NCI-H187 (cell line): Measurements from ENCODE around the gene CST2.
"Not testable (repeated sequence)": the region's sequence is repeated elsewhere in the genome, so short reads cannot be mapped to it uniquely, and the experiment has no call there.

Source experiments
- DNase-seq, 2 experiments: peaks; one replicate each; lab custom pipeline; 2025; lab: John Stamatoyannopoulos, UW

CST2 gene, protein sequence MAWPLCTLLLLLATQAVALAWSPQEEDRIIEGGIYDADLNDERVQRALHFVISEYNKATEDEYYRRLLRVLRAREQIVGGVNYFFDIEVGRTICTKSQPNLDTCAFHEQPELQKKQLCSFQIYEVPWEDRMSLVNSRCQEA

DNA sequence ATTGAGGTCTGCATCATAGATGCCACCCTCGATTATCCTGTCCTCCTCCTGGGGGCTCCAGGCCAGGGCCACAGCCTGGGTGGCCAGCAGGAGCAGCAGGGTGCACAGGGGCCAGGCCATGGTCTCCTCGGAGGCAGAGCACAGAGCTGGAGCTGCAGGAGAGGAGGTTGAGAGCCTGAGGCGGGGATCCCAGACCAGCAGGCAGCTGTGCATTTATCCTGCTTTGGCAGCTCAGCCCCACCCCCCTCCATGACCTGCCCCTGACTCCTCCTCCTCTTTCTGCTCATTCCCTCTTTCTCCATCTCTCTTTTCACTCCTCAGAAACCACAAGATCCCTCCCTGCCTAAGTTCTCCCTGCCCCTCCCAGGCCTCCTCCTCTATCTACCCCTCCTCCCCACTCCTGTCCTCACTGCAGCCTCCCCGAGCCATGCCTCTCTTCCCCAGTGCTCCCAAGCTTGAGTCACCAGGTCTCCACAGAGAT lies at the start of gene CST2:
TSS of gene CST2 (minus strand) at position 189 of the 481 bp plus-strand sequence. CDS start at position 120, 69 bp downstream.
- no peak for DNase-seq

DNA sequence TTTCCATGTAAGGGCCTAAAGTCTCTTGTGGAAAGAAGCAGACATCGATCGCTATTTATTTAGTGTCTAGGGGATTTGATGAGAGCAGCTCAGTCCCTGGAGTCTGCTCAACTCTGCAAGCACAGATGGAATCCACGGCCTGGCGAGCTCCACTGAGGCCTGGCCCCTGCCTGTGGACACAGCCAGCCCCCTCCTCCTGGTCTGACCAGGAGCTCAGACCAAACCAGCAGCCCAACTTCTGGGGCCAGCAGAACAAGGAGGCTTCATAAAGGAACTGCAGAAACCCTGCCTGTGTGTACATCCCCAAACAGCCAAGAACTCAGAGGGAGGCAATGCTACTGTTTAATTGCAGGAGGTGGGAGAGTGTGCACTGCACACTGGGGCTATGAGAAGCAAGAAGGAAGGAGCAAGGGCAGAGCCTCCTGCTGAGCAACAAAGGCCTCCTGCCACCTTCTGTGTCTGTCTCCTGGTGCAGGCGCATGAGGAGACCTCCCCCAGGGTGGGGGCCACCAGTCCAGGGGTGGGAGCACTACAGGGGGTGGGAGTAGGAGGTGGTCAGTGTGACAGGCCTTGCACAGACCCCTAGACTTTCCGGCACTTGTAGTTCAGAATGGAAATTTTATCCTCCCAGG lies 49.2 kb upstream of the CST2 start:
- DNase-seq: no peak

DNA sequence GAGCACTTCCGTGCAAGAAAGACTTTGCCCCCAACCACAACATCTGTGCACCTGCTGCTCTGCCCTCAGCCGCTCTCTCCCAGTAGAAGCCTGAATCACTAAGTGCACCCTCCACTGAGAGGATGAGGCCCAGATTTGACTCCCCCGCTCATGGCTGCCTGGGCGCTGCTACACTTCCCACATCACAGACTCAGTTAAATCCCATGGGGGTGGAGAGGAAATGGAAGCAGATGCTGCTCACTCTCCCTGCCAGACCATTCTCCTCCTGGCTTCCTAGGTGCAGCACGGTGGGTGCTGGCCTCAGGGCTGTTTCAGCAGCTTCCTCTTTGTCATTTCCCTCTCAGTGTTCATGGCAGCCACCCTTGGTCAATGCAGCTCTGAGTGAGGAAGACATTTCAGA lies 48.2 kb upstream of the CST2 start:
- DNase-seq: no peak

- no peak for DNase-seq
These were observed 47.0 kb upstream of the CST2 start for GRCh38 chr20:23873370-23874015.

GRCh38 chr20:23872065-23872464 lies 45.5 kb upstream of the CST2 start:
- no peak for DNase-seq

GRCh38 chr20:23870461-23870860 lies 43.9 kb upstream of the CST2 start:
- DNase-seq: no peak

DNA sequence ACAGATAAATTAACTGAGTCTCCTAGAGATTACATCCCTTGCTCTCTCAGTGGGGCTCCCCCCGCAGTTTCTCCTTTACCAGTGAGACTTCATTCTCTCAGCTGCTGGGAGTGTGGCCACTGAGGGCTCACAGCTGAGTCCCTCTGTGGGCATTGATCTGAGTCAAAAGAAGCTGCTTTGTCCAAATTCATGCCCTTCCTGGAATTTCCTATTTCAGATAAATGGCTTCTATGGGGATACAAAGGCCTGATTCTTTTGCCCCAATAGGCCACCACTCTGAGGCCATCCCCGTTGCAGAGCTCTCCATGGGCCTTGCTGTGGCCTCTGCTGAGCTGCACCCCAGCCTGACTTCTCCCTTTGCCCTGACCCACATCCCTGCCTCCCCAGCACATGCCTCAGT lies 43.0 kb upstream of the CST2 start:
- DNase-seq: no peak

- no peak for DNase-seq
These were observed 41.8 kb upstream of the CST2 start for GRCh38 chr20:23868321-23868720.

- no peak for DNase-seq
These were observed 40.7 kb upstream of the CST2 start for GRCh38 chr20:23867152-23867776.

DNA sequence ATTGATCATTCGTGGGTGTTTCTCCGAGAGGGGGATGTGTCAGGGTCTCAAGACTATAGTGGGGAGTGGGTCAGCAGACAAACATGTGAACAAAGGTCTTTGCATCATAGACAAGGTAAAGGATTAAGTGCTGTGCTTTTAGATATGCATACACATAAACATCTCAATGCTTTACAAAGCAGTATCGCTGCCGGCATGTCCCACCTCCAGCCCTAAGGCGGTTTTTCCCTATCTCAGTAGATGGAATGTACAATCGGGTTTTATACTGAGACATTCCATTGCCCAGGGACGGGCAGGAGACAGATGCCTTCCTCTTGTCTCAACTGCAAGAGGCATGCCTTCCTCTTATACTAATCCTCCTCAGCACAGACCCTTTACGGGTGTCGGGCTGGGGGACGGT lies 34.2 kb upstream of the CST2 start:
- not testable (repeated sequence) for DNase-seq

GRCh38 chr20:23857962-23858595 lies 31.6 kb upstream of the CST2 start:
- no peak for DNase-seq

GRCh38 chr20:23856736-23857135 lies 30.2 kb upstream of the CST2 start:
- DNase-seq: no peak

DNA sequence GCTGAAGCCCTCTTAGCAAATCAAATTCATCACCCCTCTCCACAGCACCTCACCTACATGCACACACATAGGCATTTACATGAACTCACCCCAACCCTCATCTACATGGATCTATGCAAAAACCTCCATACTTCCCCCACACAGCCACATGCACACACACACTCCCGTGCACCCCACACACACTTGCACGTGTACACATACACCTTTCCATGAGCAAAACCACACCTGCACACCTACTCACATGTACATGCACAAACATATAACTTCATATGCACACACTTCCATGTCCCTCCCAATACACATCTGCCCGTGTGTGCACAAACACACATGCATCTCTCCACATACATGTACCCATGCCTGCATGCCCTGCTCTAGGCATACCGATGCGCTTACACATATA lies 29.7 kb upstream of the CST2 start:
- DNase-seq: no peak

DNA sequence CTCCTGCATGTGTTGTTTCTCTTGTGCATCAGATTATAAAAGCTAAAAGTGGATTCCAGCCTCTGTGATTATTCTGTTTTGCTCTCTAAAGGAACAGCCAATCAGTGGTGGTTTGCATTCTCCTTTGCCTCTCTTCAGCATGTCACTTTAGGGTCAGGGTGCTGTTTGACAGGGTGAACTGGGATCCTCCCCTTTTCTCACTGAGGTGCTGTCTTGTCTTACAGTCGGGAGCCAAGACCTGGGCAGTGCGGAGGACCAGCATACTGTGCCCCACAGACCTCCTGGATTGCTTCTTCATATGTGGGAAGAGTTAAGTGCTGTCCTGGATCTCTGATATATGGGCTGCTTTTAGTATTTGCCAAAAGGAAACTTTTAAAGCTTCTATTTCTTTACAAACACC lies 15.2 kb upstream of the CST2 start:
- DNase-seq: no peak

DNA sequence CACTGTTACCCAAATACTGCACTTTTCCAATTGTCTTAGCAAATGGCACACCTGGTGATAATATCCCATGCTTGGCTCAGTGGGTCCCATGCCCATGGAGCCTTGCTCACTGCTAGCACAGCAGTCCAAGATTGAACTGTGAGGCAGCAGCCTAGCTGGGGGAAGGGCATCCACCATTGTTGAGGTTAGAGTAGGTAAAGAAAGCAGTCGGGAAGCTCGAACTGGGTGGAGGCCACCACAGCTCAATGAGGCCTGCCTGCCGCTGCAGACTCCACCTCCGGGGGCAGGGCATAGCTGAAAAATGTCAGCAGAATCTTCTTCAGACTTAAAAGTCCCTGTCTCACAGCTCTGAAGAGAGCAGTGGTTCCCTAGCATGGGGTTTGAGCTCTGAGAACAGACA lies 9.2 kb upstream of the CST2 start:
- no peak for DNase-seq

DNA sequence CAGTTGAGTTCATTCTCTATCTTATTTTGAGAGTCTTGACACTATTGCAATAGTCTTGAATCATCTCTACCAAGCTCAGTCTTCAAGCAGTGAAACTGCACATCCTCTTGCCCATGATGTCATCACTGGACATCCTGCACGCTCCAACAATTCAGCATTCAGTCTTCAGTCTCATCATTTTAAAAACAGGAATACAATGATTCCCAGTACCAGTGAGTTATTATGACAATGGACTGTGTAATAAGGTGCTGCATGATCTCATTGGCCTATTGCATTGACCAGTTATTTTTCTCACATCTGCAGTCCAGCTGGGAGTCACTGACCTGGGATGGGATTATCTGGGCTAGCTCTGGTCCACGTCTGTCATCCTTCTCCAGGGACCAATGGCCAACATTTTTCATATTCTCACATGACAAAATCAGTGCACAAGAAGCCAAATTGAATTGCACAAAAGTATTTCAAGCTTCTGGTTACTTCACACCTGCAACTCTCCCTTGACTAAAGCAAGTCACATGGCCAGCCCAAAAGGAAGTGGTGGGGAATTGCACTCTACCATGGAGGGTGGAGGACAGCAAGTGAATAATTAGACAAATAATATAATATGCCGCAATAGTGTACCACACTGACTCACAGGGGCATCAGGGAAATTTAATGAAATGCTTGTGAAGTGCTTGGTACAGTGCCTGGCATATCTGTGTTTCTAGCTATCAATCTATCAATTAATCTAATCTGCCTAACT lies 6.4 kb upstream of the CST2 start:
- DNase-seq: no peak

- DNase-seq: not testable (repeated sequence)
These were observed 5.4 kb upstream of the CST2 start for GRCh38 chr20:23831961-23832360.

DNA sequence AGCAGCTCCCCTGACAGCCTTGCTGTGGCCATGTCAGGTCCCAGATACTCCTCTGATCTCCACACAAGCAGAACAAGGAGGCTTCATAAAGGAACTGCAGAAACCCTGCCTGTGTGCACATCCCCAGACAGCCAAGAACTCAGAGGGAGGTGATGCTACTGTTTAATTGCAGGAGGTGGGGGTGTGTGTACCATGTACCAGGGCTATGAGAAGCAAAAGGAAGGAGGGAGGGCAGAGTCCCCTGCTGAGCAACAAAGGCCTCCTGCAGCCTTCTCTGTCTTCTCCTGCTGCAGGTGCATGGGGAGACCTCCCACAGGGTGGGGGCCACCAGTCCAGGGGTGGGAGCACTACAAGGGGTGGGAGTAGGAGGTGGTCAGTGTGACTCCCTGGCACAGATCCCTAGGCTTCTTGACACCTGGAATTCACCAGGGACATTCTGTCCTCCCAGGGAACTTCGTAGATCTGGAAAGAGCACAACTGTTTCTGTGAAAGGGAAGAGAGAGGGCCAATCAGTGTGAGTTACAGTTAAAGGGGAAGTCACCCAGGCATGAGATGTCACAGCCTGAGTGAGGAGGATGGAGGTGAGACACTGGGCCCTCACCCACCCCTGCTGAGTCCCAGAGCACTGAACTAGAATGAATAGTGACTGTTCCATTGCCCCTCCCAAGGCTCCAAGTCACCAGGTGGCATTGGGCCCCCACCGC lies 2.8 kb downstream of the CST2 start:
- DNase-seq: no peak

- no peak for DNase-seq
These were observed 3.4 kb downstream of the CST2 start for GRCh38 chr20:23823111-23823510.

DNA sequence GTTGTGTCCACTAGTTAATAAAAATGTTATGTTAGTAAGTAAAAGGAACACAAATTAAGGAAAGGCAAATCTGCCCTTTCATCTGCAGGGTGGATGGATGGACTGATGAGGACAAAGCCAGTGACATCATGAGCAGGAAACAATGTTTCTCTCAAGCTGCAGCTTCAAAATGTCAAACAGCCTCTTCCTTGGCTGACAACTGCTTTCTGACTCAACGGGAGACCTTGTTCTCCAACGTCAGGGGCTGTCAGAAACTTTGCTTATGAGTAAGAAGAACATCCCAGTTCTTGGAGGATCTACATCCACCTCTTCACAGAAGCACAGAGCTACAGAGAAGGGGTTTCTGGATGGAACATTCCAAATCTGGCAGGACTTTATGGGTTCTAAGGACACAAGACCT lies 6.0 kb downstream of the CST2 start:
- DNase-seq: no peak

DNA sequence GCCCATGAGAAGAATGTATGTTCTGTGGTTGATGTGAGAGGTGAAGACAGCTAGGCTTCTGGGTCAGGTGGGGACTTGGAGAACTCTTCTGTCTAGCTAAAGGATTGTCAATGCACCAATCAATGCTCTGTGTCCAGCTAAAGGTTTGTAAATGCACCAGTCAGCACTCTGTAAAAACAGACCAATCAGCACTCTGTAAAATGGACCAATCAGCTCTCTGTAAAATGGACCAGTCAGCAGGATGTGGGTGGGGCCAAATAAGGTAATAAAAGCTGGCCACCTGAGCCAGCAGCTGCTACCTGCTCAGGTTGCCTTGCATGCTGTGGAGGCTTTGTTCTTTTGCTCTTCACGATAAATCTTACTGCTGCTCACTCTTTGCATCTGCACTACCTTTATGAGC lies 15.0 kb downstream of the CST2 start:
- not testable (repeated sequence) for DNase-seq
